ENCODE results near the gene TMOD2. TPM values are rescaled to one million over a fixed set of nuclear protein-coding genes. Genes with fewer than 3 reads are reported as not detected.

TMOD2 gene
- total and polyA plus RNA-seq, 2 of the 8 experiments (the other 6 are each of a cell fraction or from before 2014, with no cell fraction given): 0.80 to 6.5 TPM

DNA sequence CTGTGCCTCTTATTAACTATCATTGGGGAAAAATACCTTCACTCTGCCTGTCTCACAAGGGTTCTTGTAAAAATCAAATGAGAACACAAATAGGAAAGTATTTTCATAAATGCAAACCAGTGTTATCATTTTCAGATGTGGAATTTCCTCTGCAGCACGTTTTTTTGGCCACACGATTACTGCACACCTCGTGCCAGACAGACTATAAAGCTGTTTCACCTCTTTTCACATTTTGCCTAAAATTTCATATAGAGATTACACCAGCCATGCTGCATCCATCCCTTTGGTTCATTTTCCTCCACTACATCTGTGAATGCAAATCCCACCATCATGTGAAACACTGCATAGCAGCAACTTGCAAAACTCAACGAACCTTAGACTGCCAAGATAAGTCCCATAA lies 1.2 kb upstream of the TMOD2 start:
- no peaks in the 10 kb centered on the region for H3K9me3 ChIP-seq (ENCODE audit: insufficient read depth in 2 of 2, low read depth in 1 of 2, low read length in 1 of 2)
- H3K9ac ChIP-seq (replicated peaks in 1 of 4; ENCODE audit: extremely low read depth in 1 of 4, low read depth in 3 of 4, low read length in 3 of 4): no peak overlapping the region
- no peak overlapping the region for H2BK15ac ChIP-seq (ENCODE audit: low read length)
- no peak overlapping the region for H2BK20ac ChIP-seq (ENCODE audit: low read length)
- no peaks in the 10 kb centered on the region for H3K36me3 ChIP-seq (ENCODE audit: control insufficient read depth in 2 of 4, insufficient read depth in 4 of 4, low read length in 3 of 4)
- no peak overlapping the region for H3K4me3 ChIP-seq (ENCODE audit: extremely low read depth in 1 of 4, insufficient read depth in 2 of 4, low read depth in 3 of 4, low read length in 4 of 4)
- POLR2A ChIA-PET (ENCODE audit: partially characterized antibody): no interaction called here
- H2AFZ ChIP-seq (ENCODE audit: low read length): no peak overlapping the region
- WGBS, 2 experiments (ENCODE audit: extremely low coverage in 1 of 2, insufficient coverage in 1 of 2, insufficient read length in 1 of 2, insufficient replicate concordance in 2 of 2, low coverage in 1 of 2, low lambda C conversion rate in 2 of 2, missing lambda C conversion rate in 1 of 2): 85% methylated on average over 4 of the region's 4 CpGs; no CpG with 5 or more reads in 1 of the 2 experiments
- no peak overlapping the region for H3K4ac ChIP-seq (replicated peaks; ENCODE audit: insufficient read length, low read depth, low read length)
- H4K20me1 ChIP-seq (replicated peaks in 1 of 2; ENCODE audit: control insufficient read depth in 1 of 2, insufficient read depth in 2 of 2, low read length in 2 of 2): peaks cover 1 to 2% of the 10 kb centered on the region in 2 experiments
- H4K8ac ChIP-seq (ENCODE audit: extremely low read depth, insufficient read depth, low read length): no peak overlapping the region
- no peaks in the 10 kb centered on the region; the same call in 1 of the 2 replicates for H3K79me1 ChIP-seq (ENCODE audit: low read depth, low read length)
- no peak overlapping the region for H2BK5ac ChIP-seq (ENCODE audit: low read depth, low read length)
- H2AK5ac ChIP-seq (ENCODE audit: low read depth, low read length): no peak overlapping the region
- DNase-seq (ENCODE audit: low read depth in 1 of 2, low spot score in 2 of 2) (no peak), FAIRE-seq (no peak)
- peaks cover 13 to 36% (median 25%) of the 10 kb centered on the region in 4 experiments for H3K27me3 ChIP-seq (replicated peaks in 1 of 4; ENCODE audit: control insufficient read depth in 3 of 4, extremely low read depth in 1 of 4, insufficient read depth in 3 of 4, low read length in 3 of 4)
- no peak overlapping the region; a peak in 1 of 4 replicates for H3K4me2 ChIP-seq (ENCODE audit: insufficient read depth in 1 of 2, low read depth in 2 of 2, low read length in 2 of 2)
- TF ChIP-seq CHD1 (IDR thresholded peaks at IDR 0.05; ENCODE audit: low read depth, low read length): no peak
- H4K5ac ChIP-seq (ENCODE audit: insufficient read length, low read depth, low read length): no peak overlapping the region
- no peaks in the 10 kb centered on the region for H3K79me2 ChIP-seq (ENCODE audit: control insufficient read depth in 1 of 2, insufficient read depth in 2 of 2, low read length in 2 of 2)
- H3K23ac ChIP-seq (ENCODE audit: insufficient read length): no peak overlapping the region
- peaks cover 7% of the 10 kb centered on the region; the same call in 1 of the 2 replicates for H3K23me2 ChIP-seq (ENCODE audit: low read depth, low read length)
- no peak overlapping the region for H2BK12ac ChIP-seq (ENCODE audit: low read depth, low read length)
- CTCF ChIA-PET (ENCODE audit: partially characterized antibody): no interaction called here
- H3K27ac ChIP-seq (ENCODE audit: low read depth, low read length): no peak overlapping the region
- H3K56ac ChIP-seq (replicated peaks; ENCODE audit: insufficient read length, low read depth, low read length): no peak overlapping the region
- H4K91ac ChIP-seq (replicated peaks; ENCODE audit: insufficient read length, low read length): no peak overlapping the region
- no peak overlapping the region for H3K14ac ChIP-seq (ENCODE audit: insufficient read length)
- no peak overlapping the region for H2BK120ac ChIP-seq (replicated peaks; ENCODE audit: low read depth, low read length)
- H3K18ac ChIP-seq (ENCODE audit: extremely low read depth, low read length): no peak overlapping the region
- H3K4me1 ChIP-seq (replicated peaks in 1 of 4; ENCODE audit: control insufficient read depth in 3 of 4, insufficient read depth in 4 of 4, low read length in 3 of 4): peaks cover 0 to 3% (median 0%) of the 10 kb centered on the region in 4 experiments; a peak in 2 of 7 replicates

All from H1 (cell line).